ENCODE measurements around the gene ENHO.

ENHO gene

GRCh38 chr9:34555936-34556525, 33.2 kb upstream of the ENHO start:
- no peak for DNase-seq (ENCODE audit: low read depth in 2 of 2)
- TF ChIP-seq, protein P1, sequence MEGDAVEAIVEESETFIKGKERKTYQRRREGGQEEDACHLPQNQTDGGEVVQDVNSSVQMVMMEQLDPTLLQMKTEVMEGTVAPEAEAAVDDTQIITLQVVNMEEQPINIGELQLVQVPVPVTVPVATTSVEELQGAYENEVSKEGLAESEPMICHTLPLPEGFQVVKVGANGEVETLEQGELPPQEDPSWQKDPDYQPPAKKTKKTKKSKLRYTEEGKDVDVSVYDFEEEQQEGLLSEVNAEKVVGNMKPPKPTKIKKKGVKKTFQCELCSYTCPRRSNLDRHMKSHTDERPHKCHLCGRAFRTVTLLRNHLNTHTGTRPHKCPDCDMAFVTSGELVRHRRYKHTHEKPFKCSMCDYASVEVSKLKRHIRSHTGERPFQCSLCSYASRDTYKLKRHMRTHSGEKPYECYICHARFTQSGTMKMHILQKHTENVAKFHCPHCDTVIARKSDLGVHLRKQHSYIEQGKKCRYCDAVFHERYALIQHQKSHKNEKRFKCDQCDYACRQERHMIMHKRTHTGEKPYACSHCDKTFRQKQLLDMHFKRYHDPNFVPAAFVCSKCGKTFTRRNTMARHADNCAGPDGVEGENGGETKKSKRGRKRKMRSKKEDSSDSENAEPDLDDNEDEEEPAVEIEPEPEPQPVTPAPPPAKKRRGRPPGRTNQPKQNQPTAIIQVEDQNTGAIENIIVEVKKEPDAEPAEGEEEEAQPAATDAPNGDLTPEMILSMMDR (IDR thresholded peaks at IDR 0.05; ENCODE audit: low read depth, low read length): no peak
- no peak overlapping the region for H3K4me3 ChIP-seq (replicated peaks in 1 of 2; ENCODE audit: low read depth in 2 of 2, low read length in 2 of 2)

- no peak for DNase-seq (ENCODE audit: low read depth in 2 of 2)
- no peak overlapping the region for H3K4me3 ChIP-seq (replicated peaks in 1 of 2; ENCODE audit: low read depth in 2 of 2, low read length in 2 of 2)
- TF ChIP-seq, protein P1 (IDR thresholded peaks at IDR 0.05; ENCODE audit: low read depth, low read length): no peak
These were observed 32.7 kb upstream of the ENHO start for GRCh38 chr9:34555500-34555899.

- TF ChIP-seq, protein P1 (IDR thresholded peaks at IDR 0.05; ENCODE audit: low read depth, low read length): no peak
- no peak overlapping the region for H3K4me3 ChIP-seq (replicated peaks in 1 of 2; ENCODE audit: low read depth in 2 of 2, low read length in 2 of 2)
- no peak for DNase-seq (ENCODE audit: low read depth in 2 of 2)
These were observed 32.2 kb upstream of the ENHO start for GRCh38 chr9:34555002-34555348.

GRCh38 chr9:34554211-34555001, 31.6 kb upstream of the ENHO start:
- H3K4me3 ChIP-seq (replicated peaks in 1 of 2; ENCODE audit: low read depth in 2 of 2, low read length in 2 of 2): no peak overlapping the region
- DNase-seq (ENCODE audit: low read depth in 2 of 2): no peak
- TF ChIP-seq, protein P1 (IDR thresholded peaks at IDR 0.05; ENCODE audit: low read depth, low read length): no peak

DNA sequence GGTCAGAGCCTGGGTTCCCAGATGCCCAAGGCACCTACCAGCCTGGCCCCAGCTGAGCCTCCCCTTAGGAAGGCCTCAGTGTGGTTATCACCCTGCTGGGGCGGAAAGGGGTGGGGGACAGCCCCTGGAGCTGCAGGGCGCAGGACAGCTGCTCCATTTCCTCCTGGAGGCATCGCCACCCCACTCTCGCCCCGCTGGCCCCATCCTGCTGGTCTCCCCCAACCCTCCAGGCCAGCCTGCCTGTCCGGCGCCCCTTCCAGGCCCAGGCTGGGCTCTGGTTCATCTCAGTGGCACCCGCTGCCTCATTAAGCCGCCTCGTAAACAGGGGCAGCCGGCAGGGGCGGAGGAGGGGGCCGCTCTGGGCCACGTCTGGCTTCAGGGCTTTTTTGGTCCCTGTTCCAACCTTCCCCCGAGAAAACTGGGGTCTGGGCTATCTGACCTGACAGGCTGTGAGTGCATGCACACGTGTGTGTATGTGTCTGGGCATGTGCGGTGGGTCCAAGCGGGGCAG, 30.8 kb upstream of the ENHO start:
- H3K4me3 ChIP-seq (replicated peaks in 1 of 2; ENCODE audit: low read depth in 2 of 2, low read length in 2 of 2): no peak overlapping the region
- TF ChIP-seq, protein P1 (IDR thresholded peaks at IDR 0.05; ENCODE audit: low read depth, low read length): no peak
- no peak for DNase-seq (ENCODE audit: low read depth in 2 of 2)

DNA sequence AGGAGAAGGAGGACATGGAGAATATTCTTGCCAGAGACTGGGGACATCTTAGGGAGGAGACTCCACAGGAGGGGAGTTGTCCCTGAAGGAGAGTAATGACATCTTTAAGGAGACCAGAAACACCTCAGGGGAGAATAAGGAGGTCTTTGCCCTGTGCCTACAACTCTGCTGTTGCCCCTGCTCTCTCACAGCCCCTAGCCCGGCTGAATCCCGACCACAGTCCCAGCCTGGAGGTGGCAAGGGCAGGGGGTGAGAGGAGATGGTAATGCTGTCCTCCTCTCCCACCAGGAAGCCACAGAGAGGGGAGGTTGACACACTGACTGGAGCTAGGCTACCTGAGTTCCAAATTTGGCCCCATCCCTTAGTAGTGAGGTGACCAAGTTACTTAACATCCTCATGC, 30.2 kb upstream of the ENHO start:
- TF ChIP-seq, protein P1 (IDR thresholded peaks at IDR 0.05; ENCODE audit: low read depth, low read length): no peak
- no peak overlapping the region for H3K4me3 ChIP-seq (replicated peaks in 1 of 2; ENCODE audit: low read depth in 2 of 2, low read length in 2 of 2)
- DNase-seq (ENCODE audit: low read depth in 2 of 2): no peak

All from cardiac fibroblast (primary cell).